Raji (cell line): Measurements from ENCODE around the gene AACS.

Experiments
- POLR2A ChIP-seq: IDR thresholded peaks from 2 replicates; pipeline ENCODE4 v1.6.1; 2011; ENCODE audit warnings: low read depth, low read length, control low read depth; ENCODE audit not compliant: insufficient read depth

The AACS gene

DNA sequence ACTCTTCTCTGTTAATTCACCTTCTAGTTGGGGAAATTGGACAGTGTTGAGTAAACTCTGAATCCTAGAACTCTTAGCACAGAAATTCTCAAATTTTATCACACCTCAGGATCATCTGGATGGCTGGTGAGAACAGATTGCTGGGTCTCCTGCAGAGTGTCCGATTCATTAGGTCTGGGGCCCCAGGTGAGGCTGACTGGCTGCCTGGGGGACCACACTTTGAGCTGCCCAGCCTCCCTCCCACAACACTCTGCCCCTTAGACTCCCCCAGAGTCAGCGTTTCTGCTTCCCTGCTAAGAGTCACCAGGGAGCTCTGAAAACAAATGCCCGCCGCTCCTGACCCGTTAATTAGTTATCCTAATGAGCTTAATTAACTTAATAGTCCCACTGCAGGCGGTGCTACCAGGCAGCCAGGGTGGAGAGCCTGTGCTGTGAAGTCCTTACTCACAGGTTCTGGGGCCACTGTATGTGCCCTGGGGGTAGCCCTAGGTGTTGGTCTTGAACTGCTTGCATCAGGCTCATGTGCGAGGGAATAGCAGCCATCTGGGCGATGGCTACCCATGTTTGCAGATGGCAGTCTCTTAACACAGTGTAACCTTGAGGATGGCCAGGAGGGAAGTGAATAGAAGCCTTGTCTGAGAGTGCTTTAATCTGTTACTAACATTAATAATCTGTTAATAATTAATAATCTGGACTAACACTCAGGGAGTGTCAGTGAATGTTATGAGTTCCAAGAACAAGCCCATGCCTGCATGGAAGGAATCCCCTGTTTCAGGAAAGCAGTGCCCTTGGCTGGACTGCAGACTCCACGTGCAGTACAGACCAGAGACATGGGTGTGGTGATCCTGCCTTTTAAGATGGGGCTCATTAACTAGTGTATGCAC is 35.6 kb downstream of the AACS start:
- no peak for TF ChIP-seq POLR2A

- TF ChIP-seq POLR2A = no peak
Measured at GRCh38 chr12:125104982-125105381, 39.7 kb downstream of the AACS start.

GRCh38 chr12:125105600-125105999 is 40.4 kb downstream of the AACS start:
- TF ChIP-seq POLR2A = no peak

DNA sequence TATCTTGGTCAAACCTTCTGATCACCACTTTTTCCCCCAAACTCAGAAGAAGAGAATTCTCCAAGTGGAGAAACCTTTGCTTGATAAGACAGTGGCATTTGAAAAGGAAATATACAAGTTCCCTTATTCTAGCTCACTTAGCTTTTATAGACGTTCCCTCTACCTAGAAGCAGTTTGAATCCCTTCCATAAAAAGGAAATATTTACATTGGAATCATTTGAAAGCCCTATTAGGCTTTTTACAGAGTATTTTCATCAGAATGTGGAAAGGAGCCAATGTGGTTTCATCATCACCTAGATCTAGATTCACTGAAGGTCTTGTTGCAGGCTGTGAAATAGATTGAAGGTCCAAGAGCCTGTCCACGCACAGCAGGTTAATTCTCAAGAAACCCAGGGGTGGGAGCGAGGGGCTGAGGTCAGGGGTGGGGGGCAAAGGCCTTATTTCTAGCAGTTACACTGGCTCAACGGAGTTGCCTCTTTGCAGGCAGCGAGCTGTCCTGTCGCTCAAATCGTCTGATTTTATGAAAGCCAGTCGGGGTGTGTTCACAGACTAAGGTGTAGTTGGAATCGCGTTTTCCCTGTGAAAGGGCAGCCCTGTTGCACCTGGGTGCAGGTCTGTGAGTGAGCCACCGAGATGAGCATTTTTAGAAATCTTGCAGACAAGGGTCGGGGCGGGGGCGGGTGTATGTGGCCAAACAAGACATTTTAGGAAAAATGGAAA is 45.6 kb downstream of the AACS start:
- TF ChIP-seq POLR2A = no peak

DNA sequence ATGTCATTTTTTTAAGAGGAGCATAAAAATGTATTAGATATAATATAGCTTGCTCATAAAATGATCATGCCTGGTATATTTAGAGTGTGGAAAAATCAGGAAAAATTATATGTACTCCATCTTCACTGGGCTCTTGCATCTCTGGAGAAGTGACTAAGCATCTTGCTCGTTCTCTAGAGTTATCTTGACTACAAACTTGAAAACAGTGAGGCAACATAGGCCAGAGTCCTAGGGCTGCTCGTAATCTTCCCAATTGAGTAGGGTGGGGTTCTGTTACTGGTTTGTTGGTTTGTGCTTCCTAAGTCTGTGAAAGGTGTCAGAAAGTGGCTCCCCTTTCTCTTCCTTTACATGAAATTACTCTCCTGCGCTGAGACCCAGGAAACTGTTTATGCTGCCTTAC is 46.2 kb downstream of the AACS start:
- TF ChIP-seq POLR2A = no peak

- no peak for TF ChIP-seq POLR2A
Measured at GRCh38 chr12:125113263-125113662, 48.0 kb downstream of the AACS start.

DNA sequence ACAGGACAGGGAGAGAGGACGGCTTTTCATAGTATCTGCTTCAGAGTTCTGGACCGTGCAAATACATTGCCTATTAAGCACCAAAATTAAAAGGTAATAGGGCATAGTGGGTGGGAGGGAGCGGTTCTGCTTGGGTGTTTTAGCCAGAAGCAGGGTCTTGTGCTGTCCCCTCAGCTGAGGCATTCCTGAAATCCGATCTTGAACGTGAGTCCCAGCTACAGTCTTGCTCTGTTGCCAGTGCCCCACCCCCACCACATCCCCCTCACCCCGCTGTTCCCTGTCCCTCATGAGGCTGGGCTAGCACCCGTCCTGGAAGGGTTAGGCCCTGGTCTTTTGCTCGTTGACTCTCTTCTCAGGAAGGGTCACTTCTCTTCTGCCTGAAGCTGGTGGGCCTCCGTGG is 48.6 kb downstream of the AACS start:
- no peak for TF ChIP-seq POLR2A

DNA sequence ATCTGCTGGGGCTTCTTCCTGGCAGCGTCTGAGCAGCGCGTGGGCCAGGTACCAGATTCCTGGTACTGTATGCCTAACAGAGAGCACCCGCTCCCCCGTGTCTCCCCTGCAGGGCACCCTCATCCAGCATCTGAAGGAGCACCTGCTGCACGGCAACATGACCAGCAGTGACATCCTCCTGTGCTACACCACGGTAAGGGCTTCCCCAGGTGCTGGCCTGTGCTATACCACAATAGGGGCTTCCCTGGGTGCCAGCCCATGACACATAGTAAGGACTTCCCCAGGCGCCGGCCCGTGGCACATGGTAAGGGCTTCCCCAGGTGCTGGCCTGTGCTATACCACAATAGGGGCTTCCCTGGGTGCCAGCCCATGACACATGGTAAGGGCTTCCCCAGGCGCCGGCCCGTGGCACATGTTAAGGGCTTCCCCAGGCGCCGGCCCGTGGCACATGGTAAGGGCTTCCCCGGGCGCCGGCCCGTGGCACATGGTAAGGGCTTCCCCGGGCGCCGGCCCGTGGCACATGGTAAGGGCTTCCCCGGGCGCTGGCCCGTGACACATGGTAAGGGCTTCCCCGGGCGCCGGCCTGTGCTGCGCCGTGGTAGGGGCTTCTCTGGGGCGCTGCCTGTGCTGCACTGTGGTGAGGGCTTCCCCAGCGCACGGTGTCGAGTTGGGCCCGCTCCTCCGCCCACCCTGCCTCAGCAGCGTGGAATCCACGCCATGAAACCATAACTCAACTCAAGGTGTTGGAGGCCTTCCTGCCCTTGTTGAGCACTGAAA is 49.3 kb downstream of the AACS start:
- TF ChIP-seq POLR2A = no peak

- TF ChIP-seq POLR2A = no peak
Measured at GRCh38 chr12:125120566-125120965, 55.3 kb downstream of the AACS start.

- TF ChIP-seq POLR2A = no peak
Measured at GRCh38 chr12:125121106-125121505, 55.9 kb downstream of the AACS start.

DNA sequence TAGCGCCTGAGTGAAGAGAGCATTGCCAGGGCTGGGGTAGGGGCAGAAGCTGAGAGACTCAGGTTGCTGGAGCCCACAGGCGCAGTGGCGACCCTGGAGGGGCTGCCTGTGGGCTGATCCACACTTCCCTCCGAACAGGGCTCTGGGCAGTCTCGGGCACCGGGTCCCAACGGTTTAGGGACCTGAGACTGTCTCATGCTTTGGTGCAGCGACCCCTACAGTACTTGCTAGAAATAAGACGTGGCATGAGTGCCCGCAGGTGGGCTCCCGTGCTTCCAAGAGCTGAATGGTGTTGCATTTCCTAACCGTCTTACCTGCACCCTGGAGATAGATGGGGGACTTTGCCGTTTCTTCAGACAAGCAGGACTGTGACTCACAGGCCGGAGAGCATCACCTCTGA is 57.4 kb downstream of the AACS start:
- no peak for TF ChIP-seq POLR2A

GRCh38 chr12:125124320-125124966 is 59.2 kb downstream of the AACS start:
- no peak for TF ChIP-seq POLR2A

GRCh38 chr12:125125271-125125670 is 60.0 kb downstream of the AACS start:
- TF ChIP-seq POLR2A = no peak

- TF ChIP-seq POLR2A = no peak
Measured at GRCh38 chr12:125128439-125129178, 63.4 kb downstream of the AACS start.
